ENCODE results near the gene ZNF248. TPM values are rescaled to one million over a fixed set of nuclear protein-coding genes. Genes with fewer than 3 reads are reported as not detected.

ZNF248 gene
- total RNA-seq, 3 donors from 2014 or later = 2.6 to 3.6 (median 3.2) TPM

DNA sequence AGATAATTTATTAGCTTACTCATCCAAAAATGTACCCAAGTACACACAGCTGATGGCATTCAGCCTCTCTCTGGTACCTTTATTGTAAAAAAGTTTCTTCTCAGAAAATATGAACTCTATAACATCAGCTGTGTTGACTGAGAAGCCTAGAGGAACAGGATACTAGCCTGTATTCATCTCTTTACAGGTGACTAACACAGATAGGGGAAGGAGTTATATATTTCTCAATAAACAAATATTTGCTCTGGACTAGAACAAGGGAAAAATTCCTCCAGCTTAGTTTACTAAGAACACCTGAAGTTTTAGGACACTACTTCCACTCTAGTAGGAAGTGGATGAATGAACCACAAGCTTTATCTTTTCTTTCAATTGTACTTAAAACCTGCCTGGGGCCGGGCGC lies 67.8 kb downstream of the ZNF248 start:
- ATAC-seq (no peak), DNase-seq (no peak)
- Mint-ChIP-seq H3K9me3 (peaks cover 25% of the 10 kb centered on the region), H3K4me1 (ENCODE audit: low read depth) (no peaks in the 10 kb centered on the region), H3K27me3 (ENCODE audit: low read depth) (no peaks in the 10 kb centered on the region), H3K4me3 (no peak overlapping the region), H3K36me3 (ENCODE audit: insufficient read depth) (peaks cover 9% of the 10 kb centered on the region)

DNA sequence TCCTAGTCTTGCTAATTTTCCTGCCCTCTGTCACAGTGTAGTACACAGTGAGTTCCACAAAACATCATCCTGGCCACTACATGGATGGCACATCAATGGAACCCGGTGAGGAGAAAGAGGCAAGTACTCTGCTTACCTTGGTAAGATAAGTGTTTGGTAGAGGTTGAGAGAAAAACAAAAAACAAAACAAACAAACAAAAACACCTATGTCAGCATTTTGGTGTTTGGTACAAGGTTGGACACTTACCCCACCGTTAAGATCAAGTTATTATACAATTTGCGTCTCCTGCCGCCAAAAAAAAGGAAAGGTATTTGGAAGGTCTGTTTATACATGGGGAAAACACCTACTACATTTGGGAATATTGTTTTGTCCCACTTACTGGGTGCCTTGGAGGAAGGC lies 72.7 kb downstream of the ZNF248 start:
- no peaks in the 10 kb centered on the region for H3K4me1 Mint-ChIP-seq (ENCODE audit: low read depth)

DNA sequence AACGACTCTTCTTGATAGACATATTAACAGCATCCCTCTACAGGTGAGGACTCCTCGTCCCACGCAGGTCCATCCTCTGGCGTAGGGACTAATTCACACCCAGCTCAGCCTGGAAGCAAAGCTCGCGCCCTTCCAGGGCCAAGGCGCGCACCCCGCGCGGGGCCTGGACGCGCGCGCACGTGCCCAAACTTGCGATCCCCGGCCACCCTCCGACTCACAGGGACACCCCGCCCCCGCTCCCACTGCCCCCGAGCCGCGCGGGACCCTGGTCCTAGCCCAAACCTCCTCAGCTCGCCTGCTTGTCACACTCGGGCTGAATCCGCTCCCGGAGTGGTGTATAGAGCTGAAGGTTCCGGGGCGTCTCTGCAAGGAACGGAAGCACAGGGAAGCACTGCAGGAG lies 76.9 kb downstream of the ZNF248 start:
- no peak for ATAC-seq
- peaks cover 14% of the 10 kb centered on the region for H3K36me3 Mint-ChIP-seq (ENCODE audit: insufficient read depth)
- H3K4me1 Mint-ChIP-seq (ENCODE audit: low read depth) = no peaks in the 10 kb centered on the region
- no peaks in the 10 kb centered on the region for H3K27me3 Mint-ChIP-seq (ENCODE audit: low read depth)
- DNase-seq = no peak
- peaks cover 26% of the 10 kb centered on the region for H3K9me3 Mint-ChIP-seq
- no peak overlapping the region for H3K4me3 Mint-ChIP-seq

More for the DNA sequence above, 72.7 kb downstream of the ZNF248 start:
- no peak overlapping the region for H3K4me3 Mint-ChIP-seq
- peaks cover 22% of the 10 kb centered on the region for H3K9me3 Mint-ChIP-seq
- DNase-seq (no peak), ATAC-seq (no peak)
- no peaks in the 10 kb centered on the region for H3K27me3 Mint-ChIP-seq (ENCODE audit: low read depth)
- peaks cover 15% of the 10 kb centered on the region for H3K36me3 Mint-ChIP-seq (ENCODE audit: insufficient read depth)

DNA sequence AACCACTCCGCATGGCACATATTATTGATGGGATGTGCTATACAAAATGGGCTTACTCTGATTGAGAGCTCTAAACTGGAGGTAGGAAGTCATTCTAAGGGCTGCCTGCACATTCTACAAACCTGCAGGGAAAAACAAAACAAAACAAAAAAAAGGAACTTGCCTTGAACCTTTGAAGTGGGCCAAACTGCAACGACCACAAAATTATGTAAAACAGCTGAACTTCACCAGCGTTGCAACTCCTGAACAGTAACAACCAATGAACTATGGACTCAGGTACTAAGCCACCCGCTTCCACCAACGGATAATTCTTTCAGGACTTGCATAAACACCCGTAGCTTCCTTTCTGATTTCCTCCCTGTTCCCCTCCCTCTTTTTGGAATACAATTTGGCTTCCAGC lies 80.4 kb downstream of the ZNF248 start:
- H3K27me3 Mint-ChIP-seq (ENCODE audit: low read depth) = no peaks in the 10 kb centered on the region
- H3K36me3 Mint-ChIP-seq (ENCODE audit: insufficient read depth) = no peaks in the 10 kb centered on the region
- no peak overlapping the region for H3K4me3 Mint-ChIP-seq
- no peaks in the 10 kb centered on the region for H3K4me1 Mint-ChIP-seq (ENCODE audit: low read depth)
- ATAC-seq = no peak
- DNase-seq = no peak
- H3K9me3 Mint-ChIP-seq = peaks cover 22% of the 10 kb centered on the region

DNA sequence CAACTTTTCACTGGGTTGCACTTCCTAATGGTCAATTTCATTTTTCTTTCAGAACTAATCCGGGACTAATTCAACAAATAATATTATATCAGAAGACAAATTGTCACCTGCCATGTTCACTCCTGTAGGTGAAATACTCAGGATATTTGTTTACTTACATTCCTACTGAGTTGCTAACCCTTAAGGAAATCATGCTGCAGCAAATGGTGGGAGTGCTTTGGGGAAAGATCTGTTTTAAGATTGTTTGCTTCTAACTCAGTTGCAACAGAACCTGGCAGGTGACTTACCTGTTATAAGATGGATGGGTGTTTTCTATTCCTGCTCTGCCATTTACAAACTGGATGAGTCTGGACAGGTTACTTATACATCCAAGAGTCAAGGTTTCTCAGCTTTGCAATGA lies 81.8 kb downstream of the ZNF248 start:
- DNase-seq = no peak
- no peaks in the 10 kb centered on the region for H3K4me1 Mint-ChIP-seq (ENCODE audit: low read depth)
- H3K27me3 Mint-ChIP-seq (ENCODE audit: low read depth) = no peaks in the 10 kb centered on the region
- no peak for ATAC-seq
- H3K36me3 Mint-ChIP-seq (ENCODE audit: insufficient read depth) = no peaks in the 10 kb centered on the region
- H3K4me3 Mint-ChIP-seq = no peak overlapping the region
- H3K9me3 Mint-ChIP-seq = peaks cover 20% of the 10 kb centered on the region

DNA sequence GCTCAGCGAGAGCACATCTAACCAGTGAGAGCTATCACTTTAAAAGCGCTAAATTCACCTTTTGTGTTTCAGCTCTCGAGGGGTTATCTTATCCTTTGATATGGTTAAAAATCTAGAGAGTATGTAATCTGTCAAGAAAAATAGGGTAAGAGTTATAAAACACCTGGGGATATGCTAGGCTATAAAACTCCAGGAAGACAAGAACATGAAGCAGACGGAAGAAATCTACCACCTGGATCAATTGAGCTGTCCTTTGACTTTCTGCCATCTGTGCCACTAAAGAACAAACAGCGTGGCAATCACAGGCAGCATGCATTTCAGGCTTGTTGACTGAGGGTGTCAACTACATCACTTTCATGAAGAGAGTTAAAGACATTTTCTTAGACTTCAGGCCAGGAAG lies 83.1 kb downstream of the ZNF248 start:
- no peaks in the 10 kb centered on the region for H3K36me3 Mint-ChIP-seq (ENCODE audit: insufficient read depth)
- H3K9me3 Mint-ChIP-seq = peaks cover 20% of the 10 kb centered on the region
- ATAC-seq (no peak), DNase-seq (no peak)
- no peak overlapping the region for H3K4me3 Mint-ChIP-seq
- H3K27me3 Mint-ChIP-seq (ENCODE audit: low read depth) = no peaks in the 10 kb centered on the region
- H3K4me1 Mint-ChIP-seq (ENCODE audit: low read depth) = no peaks in the 10 kb centered on the region

DNA sequence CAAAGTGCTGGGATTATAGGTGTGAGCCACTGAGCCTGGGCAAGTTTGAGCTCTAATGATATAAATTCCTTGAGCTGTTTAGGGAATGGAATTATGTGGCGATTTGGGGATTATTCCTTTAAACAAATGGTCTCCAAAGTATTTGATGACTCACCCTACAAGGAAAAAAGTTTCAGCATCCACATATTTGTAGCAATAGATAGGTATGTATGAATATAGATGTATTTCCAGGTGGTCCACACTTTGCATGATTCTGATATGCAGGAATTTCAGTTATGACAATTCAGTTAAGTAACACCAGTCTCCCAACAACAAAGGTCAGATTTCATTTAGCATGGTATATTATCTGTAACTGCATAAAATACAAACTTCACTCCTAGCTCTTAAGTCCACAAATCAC lies 92.2 kb downstream of the ZNF248 start:
- ATAC-seq = no peak

DNA sequence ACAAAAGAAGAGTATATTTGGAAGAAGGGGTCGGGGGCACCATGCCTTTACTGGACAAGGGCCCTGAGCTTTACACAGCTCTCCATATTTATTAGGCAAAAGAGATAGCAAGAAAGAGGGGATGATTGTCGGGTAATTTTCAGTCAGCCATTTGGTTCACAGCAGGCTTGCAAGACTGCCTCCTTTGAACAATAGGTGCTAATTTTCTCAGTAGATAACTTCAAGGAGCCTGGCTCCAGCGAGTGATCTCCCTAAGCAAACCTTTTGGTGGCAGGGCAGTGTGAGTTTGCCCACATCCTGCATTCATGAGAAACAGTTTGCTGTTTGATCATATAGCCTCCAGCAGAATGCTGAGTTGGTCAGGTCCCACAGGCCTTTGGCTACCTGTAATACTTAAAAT lies 94.3 kb downstream of the ZNF248 start:
- peaks cover 6% of the 10 kb centered on the region for H3K36me3 Mint-ChIP-seq (ENCODE audit: insufficient read depth)
- no peaks in the 10 kb centered on the region for H3K4me1 Mint-ChIP-seq (ENCODE audit: low read depth)
- ATAC-seq = no peak
- no peak overlapping the region for H3K4me3 Mint-ChIP-seq
- no peaks in the 10 kb centered on the region for H3K27me3 Mint-ChIP-seq (ENCODE audit: low read depth)
- H3K9me3 Mint-ChIP-seq = peaks cover 58% of the 10 kb centered on the region
- no peak for DNase-seq

More for the DNA sequence above, 92.2 kb downstream of the ZNF248 start:
- Mint-ChIP-seq H3K9me3 (peaks cover 55% of the 10 kb centered on the region), H3K27me3 (ENCODE audit: low read depth) (no peaks in the 10 kb centered on the region), H3K4me3 (no peak overlapping the region), H3K36me3 (ENCODE audit: insufficient read depth) (peaks cover 3% of the 10 kb centered on the region), H3K4me1 (ENCODE audit: low read depth) (no peaks in the 10 kb centered on the region)
- DNase-seq = no peak

DNA sequence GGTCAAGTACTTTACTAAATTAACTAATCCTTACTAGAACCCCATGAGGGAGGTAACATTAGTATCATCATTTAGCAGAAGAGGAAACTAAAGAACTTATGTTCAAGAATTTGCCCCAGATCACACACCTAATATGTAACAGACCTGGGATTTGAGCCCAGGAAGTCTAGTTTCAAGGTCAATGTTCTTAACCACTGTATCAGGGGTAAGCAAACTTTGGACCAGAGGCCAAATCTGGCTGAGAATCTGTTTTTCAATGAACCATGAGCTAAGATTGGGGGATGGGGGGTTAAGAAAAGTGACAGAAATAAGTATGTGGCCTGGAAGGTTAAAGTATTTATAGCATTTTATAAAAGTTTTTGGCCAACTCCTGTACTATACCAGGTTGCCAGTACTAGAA lies 95.1 kb downstream of the ZNF248 start:
- no peak for DNase-seq
- Mint-ChIP-seq H3K4me3 (no peak overlapping the region), H3K36me3 (ENCODE audit: insufficient read depth) (peaks cover 10% of the 10 kb centered on the region), H3K4me1 (ENCODE audit: low read depth) (no peaks in the 10 kb centered on the region), H3K27me3 (ENCODE audit: low read depth) (no peaks in the 10 kb centered on the region), H3K9me3 (peaks cover 61% of the 10 kb centered on the region)
- ATAC-seq = no peak

DNA sequence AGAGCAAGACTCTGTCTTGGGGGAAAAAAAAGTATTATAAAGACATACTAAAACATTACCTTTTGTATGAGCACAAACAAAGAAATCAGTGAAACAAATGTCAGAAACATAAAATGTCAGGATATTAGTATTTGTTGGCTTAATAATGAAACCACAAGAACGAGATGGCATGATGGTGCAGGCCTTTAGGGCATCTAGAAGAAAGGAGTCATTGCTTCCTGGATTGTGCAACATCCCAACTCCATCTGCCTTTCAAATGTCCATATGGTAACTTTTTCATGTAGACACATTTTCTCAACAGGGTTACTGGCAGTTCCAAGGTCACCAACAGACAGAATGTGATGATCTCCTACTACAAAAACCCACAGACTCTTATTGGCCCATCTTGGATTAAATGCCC lies 96.6 kb downstream of the ZNF248 start:
- DNase-seq (no peak), ATAC-seq (no peak)
- H3K9me3 Mint-ChIP-seq = peaks cover 61% of the 10 kb centered on the region
- no peaks in the 10 kb centered on the region for H3K4me1 Mint-ChIP-seq (ENCODE audit: low read depth)
- no peaks in the 10 kb centered on the region for H3K27me3 Mint-ChIP-seq (ENCODE audit: low read depth)
- peaks cover 8% of the 10 kb centered on the region for H3K36me3 Mint-ChIP-seq (ENCODE audit: insufficient read depth)
- no peak overlapping the region for H3K4me3 Mint-ChIP-seq

DNA sequence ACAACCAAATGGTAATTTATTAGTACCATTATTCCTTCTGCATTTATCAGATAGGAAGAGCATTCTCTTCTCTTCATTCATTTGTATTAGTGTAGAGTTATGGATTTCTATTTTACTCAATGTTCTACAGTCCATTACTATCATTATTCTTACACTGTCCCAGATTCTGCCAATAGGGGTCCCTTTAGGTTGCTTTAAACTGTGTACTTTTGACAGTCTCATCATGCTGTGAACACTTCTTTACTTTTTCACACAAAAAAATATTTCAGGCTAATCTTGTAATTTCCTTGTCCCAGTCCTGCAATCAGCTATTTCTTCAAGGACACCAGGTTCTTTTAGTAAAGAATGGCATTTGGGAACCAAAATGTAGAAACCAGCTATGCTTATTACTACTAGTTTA lies 99.3 kb downstream of the ZNF248 start:
- no peaks in the 10 kb centered on the region for H3K27me3 Mint-ChIP-seq (ENCODE audit: low read depth)
- peaks cover 51% of the 10 kb centered on the region for H3K9me3 Mint-ChIP-seq
- ATAC-seq (no peak), DNase-seq (no peak)
- peaks cover 8% of the 10 kb centered on the region for H3K36me3 Mint-ChIP-seq (ENCODE audit: insufficient read depth)
- no peaks in the 10 kb centered on the region for H3K4me1 Mint-ChIP-seq (ENCODE audit: low read depth)
- H3K4me3 Mint-ChIP-seq = no peak overlapping the region

DNA sequence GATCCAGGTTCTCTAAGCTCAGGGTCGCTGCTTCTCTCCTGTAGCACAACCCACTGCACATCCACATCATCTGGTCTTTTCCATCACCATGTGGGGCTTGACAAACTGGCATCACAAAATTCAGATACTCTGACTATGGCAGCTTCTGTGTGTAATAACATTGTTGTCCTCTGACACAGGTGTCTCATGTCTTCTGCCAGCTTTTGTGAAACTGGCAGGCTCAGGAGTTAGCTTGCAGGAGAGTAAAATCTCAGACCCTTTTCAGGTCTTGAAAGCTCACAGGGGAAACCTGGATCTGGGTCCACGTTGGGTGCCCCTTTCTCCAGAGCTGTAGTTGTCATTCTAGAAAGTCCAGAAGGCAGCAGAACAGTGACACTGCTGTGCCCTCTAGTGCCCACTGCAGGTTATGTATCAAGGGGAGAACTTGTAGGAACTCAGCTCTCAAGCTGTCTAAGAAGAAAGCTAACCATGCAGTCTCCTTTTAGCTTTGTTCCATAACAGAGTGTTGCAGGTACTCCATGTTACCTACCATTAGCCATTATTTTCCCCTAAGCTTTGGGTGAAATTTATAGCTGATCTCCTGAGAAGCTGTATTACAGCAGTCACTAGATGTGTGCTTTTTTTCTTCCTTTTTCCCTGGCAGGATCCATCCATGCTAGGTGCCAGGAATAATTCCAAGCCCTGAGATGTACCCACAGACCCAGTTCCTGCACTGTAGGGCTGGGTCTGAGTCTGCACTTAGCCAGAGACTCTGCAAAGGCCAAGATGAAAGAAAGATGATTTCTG lies 102.7 kb downstream of the ZNF248 start:
- H3K27me3 Mint-ChIP-seq (ENCODE audit: low read depth) = no peaks in the 10 kb centered on the region
- no peak overlapping the region for H3K4me3 Mint-ChIP-seq
- ATAC-seq = no peak
- no peaks in the 10 kb centered on the region for H3K4me1 Mint-ChIP-seq (ENCODE audit: low read depth)
- peaks cover 34% of the 10 kb centered on the region for H3K9me3 Mint-ChIP-seq
- DNase-seq = no peak
- peaks cover 8% of the 10 kb centered on the region for H3K36me3 Mint-ChIP-seq (ENCODE audit: insufficient read depth)

DNA sequence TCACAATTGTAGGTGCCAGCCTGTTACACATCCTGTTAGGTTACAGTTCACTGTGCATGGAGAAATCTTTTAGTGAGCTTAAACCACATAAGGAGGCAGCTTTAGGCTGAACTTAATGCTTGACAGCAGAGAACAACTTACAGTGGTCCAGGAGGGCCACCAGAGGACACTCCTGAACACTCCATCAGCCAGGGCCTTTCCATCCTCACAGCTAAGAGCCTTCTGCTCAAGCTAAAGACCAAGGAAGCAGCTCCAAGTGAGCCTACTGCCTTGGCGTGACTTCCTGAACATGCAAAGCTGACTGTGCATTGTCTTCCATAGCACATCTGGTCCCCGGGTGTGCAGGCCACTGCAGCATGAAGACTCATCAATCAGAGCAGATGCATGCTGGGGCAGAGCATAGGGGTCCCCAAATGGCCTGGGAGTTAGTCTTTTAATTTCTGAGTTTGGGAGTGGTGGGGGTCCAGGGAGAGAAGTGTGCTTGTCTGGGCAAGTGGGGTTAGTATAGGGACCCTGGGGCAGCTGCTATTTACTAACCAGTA lies 105.0 kb downstream of the ZNF248 start:
- Mint-ChIP-seq H3K4me1 (ENCODE audit: low read depth) (no peaks in the 10 kb centered on the region), H3K9me3 (peaks cover 18% of the 10 kb centered on the region), H3K27me3 (ENCODE audit: low read depth) (no peaks in the 10 kb centered on the region), H3K36me3 (ENCODE audit: insufficient read depth) (peaks cover 1% of the 10 kb centered on the region), H3K4me3 (no peak overlapping the region)
- ATAC-seq (no peak), DNase-seq (no peak)

DNA sequence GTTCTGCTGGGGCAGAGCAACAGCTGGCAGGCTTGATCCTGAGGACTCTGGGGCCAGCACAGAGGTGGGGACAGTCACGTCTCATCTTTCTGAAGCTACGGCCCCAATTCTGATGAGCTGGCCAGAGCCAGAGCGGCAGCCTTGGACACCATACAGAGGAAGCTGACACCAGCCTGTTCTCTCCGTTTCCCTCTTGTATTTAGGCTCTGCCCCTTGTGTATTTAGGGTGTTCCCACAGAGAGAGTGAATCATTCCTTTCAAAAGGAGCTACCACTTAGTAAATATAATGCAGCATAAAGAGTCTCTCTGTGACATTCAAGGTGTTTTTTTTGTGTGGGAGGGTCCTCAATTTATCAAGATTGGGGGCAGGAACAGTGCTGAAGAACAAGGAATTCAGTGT lies 109.2 kb downstream of the ZNF248 start:
- no peak for DNase-seq

DNA sequence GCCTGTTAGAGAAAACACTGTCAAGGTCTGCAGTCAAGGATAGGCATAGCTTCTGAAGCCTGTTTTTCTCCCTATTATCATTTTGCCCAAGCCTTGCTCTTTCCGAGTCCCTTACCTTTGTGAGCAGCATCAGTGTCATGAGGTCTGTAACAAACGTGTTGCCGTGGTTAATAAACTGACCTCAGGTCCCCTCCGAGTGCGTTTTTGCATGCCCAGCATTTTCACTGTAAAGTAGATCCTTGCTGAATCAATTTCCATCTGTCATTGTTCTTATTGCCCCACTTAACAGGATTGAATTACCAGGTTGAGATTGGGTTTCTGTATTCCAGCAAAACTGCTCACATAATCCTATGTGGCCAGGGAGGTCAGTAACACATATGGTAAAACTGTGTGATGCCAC lies 110.3 kb downstream of the ZNF248 start:
- Mint-ChIP-seq H3K27me3 (ENCODE audit: low read depth) (no peaks in the 10 kb centered on the region), H3K9me3 (peaks cover 8% of the 10 kb centered on the region), H3K36me3 (ENCODE audit: insufficient read depth) (no peaks in the 10 kb centered on the region), H3K4me3 (no peak overlapping the region), H3K4me1 (ENCODE audit: low read depth) (no peaks in the 10 kb centered on the region)
- DNase-seq (no peak), ATAC-seq (no peak)

More for the DNA sequence above, 109.2 kb downstream of the ZNF248 start:
- Mint-ChIP-seq H3K27me3 (ENCODE audit: low read depth) (no peaks in the 10 kb centered on the region), H3K36me3 (ENCODE audit: insufficient read depth) (no peaks in the 10 kb centered on the region), H3K4me1 (ENCODE audit: low read depth) (no peaks in the 10 kb centered on the region), H3K9me3 (peaks cover 9% of the 10 kb centered on the region), H3K4me3 (no peak overlapping the region)
- no peak for ATAC-seq
